SJSA1 (cell line): ENCODE measurements around the gene RNF213. TPM values are rescaled to one million over a fixed set of nuclear protein-coding genes. Genes with fewer than 3 reads are reported as not detected.

ENCODE experiments used
- DNase-seq, 2 experiments: peaks; one replicate each; pipeline ENCODE4 v3.0.0-alpha.2; 2015 to 2020; ENCODE audit warnings: low spot score in 2 of 2, low read depth in 1 of 2
- H3K27ac ChIP-seq: fragments of 250-450 bp; sonication (Bioruptor Pico); 2 replicates; pipeline ENCODE4 v1.5.1; 2020; ENCODE audit warnings: mild to moderate bottlenecking, moderate library complexity
- H3K27me3 ChIP-seq: fragments of 250-450 bp; sonication (Bioruptor Pico); replicated peaks from 2 replicates; pipeline ENCODE4 v1.5.1; 2020; ENCODE audit warnings: mild to moderate bottlenecking, moderate library complexity
- H3K36me3 ChIP-seq: fragments of 250-450 bp; sonication (Bioruptor Pico); 2 replicates; pipeline ENCODE4 v1.5.1; 2020; ENCODE audit warnings: mild to moderate bottlenecking
- H3K4me1 ChIP-seq: fragments of 250-450 bp; sonication (Bioruptor Pico); replicated peaks from 2 replicates; pipeline ENCODE4 v1.6.1; 2021; ENCODE audit warnings: mild to moderate bottlenecking
- H3K4me3 ChIP-seq: fragments of 250-450 bp; sonication (Bioruptor Pico); 2 replicates; pipeline ENCODE4 v1.5.1; 2020; ENCODE audit warnings: mild to moderate bottlenecking
- H3K9me3 ChIP-seq: fragments of 250-450 bp; sonication (Bioruptor Pico); replicated peaks from 2 replicates; pipeline ENCODE4 v1.5.1; 2020; ENCODE audit warnings: mild to moderate bottlenecking
- total RNA-seq: library from RNA; depleted of rRNA; stranded (reverse); fragments of >200 nt; shearing (Covaris generic); gene quantifications from 2 replicates; pipeline ENCODE4 v1.2.3, GENCODE V29; 2014

The RNF213 gene
- total RNA-seq, 1 experiment from 2014 or later, result 49.8 TPM

DNA sequence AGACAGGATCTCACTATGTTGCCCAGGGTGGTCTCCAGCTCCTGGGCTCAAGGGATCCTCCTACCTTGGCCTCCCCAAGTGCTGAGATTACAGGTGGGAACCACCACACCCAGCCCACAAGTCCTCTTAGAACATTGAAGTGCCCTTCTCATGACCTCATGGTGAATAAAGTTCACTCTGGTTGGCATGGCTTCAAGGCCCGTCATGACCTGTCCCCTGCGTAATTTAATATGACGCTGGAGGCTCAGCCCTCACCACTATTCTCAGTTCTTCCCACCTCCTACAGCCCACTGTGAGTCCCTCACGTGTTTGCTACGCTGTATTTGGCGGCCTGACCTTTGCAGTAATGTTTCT lies 156.3 kb downstream of the RNF213 start:
- peaks cover 52% of the 10 kb centered on the region for H3K36me3 ChIP-seq
- no peak overlapping the region for H3K27ac ChIP-seq
- H3K9me3 ChIP-seq, result no peaks in the 10 kb centered on the region
- no peak overlapping the region for H3K4me3 ChIP-seq
- DNase-seq, result no peak
- H3K27me3 ChIP-seq, result 0 out of 2 replicates have a peak, but pooled peaks cover 9% of the 10 kb centered on the region
- H3K4me1 ChIP-seq, result peaks cover 23% of the 10 kb centered on the region

- Histone ChIP-seq H3K27ac (no peak overlapping the region), H3K4me3 (no peak overlapping the region), H3K4me1 (peaks cover 23% of the 10 kb centered on the region), H3K9me3 (no peaks in the 10 kb centered on the region), H3K36me3 (peaks cover 53% of the 10 kb centered on the region), H3K27me3 (0 out of 2 replicates have a peak, but pooled peaks cover 6% of the 10 kb centered on the region)
- DNase-seq, result no peak
Measured at GRCh38 chr17:80418589-80418988, 157.9 kb downstream of the RNF213 start.

- no peak overlapping the region for H3K27ac ChIP-seq
- no peaks in the 10 kb centered on the region for H3K27me3 ChIP-seq
- no peaks in the 10 kb centered on the region for H3K9me3 ChIP-seq
- H3K4me3 ChIP-seq, result no peak overlapping the region
- DNase-seq, result no peak
- peaks cover 19% of the 10 kb centered on the region for H3K4me1 ChIP-seq
- H3K36me3 ChIP-seq, result peaks cover 53% of the 10 kb centered on the region
Measured at GRCh38 chr17:80419255-80419654, 158.6 kb downstream of the RNF213 start.

- no peaks in the 10 kb centered on the region for H3K9me3 ChIP-seq
- DNase-seq, result no peak
- peaks cover 5% of the 10 kb centered on the region; the same call in 1 of the 2 replicates for H3K4me1 ChIP-seq
- H3K36me3 ChIP-seq, result peaks cover 40% of the 10 kb centered on the region
- no peaks in the 10 kb centered on the region for H3K27me3 ChIP-seq
- no peak overlapping the region for H3K4me3 ChIP-seq
- no peak overlapping the region for H3K27ac ChIP-seq
Measured at GRCh38 chr17:80421381-80422090, 160.9 kb downstream of the RNF213 start.

DNA sequence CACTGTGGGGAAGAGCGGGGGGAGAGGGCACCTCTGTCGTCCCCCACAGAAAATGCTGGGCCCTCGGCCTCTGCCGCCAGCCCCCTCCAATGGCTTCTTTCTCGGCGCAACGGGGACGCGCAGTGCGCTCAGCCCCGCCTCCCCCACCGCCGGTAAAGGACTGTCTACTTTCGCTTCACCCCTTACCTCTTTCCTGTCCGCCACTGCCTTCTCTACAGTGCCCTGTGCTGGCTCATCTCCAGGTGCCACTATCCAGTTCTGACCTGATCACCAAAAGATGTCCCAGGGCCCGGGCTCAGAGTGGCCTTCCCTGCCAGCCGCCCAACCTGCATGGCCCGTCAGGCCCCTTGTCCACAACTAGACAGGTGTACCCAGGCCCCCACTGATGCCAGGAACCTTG lies 161.6 kb downstream of the RNF213 start:
- no peak overlapping the region for H3K27ac ChIP-seq
- no peaks in the 10 kb centered on the region for H3K27me3 ChIP-seq
- H3K4me1 ChIP-seq, result peaks cover 5% of the 10 kb centered on the region; the same call in 1 of the 2 replicates
- no peak overlapping the region for H3K4me3 ChIP-seq
- no peak for DNase-seq
- no peaks in the 10 kb centered on the region for H3K9me3 ChIP-seq
- H3K36me3 ChIP-seq, result peaks cover 35% of the 10 kb centered on the region

DNA sequence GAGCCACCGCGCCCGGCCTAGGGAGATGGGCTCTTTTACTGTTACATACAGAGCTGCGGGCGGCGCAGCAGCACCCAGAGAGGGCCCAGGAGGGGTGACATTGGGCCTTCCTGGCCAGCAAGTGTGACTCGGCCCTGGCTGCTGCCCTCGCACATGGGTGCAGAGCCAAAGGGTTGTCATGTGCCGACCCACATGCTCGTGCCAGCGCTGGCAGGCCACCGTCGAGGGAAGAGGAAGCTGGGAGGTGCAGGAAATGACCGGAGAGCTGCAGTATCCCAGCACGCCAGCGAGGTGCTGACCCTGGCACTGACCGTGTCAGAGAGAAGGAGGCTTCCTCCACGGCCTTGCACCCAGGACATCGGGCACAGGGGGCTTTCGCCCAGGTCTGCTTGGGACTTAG lies 162.3 kb downstream of the RNF213 start:
- Histone ChIP-seq H3K4me3 (no peak overlapping the region), H3K27ac (no peak overlapping the region), H3K9me3 (no peaks in the 10 kb centered on the region), H3K27me3 (no peaks in the 10 kb centered on the region), H3K4me1 (no peaks in the 10 kb centered on the region; the same call in 1 of the 2 replicates), H3K36me3 (peaks cover 28% of the 10 kb centered on the region)
- no peak for DNase-seq

DNA sequence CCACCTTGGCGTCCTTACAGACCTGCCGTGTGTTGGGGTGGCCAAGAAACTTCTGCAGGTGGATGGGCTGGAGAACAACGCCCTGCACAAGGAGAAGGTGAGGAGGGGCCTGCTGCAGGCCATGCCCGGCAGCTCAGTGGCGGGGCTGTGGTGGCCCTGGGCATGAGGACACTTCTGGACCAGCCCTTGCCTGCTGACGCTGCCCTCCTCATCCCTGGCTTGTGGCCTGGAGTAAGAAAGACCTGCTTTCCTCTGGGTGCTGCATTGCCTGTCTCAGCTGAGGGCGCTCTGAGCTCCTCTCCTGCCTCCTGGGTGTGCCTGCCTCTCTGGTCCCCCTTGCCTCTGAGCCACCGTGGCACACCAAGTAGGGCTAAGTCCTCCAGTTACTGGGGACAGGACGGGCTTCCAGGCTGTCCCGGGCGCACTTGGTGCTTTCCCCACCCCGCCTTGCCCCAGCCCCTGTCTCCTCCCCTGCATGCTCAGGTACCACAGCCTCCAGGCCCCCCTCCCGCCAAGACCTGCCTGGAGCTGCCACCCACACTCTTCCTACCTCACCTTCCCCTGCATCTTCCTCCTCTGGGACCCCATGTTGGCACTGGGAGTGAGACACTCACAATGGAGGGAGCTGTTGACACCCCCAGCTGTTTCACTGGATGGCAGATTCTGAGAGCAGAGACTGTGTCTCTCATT lies 163.0 kb downstream of the RNF213 start:
- H3K27me3 ChIP-seq, result no peaks in the 10 kb centered on the region
- no peak for DNase-seq

DNA sequence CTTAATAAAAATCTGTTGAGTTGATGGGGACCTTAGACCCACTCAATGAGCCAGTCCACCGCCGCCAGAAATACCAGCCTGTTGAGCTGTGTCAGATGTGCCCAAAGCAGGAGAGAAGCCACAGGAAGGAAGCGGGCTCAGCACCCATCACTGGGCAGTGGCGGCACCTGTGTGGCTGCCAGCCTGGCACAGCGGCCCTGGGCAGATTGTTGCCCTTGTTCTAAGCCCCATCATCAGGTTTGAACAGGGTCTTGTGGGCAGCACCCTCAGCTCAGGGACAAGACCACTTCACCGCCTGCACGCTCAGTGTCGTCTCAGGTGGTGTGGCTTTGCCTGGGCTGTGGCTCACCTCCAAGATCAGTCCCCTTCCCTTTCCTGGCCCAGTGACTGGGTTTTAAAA lies 163.6 kb downstream of the RNF213 start:
- DNase-seq, result no peak

More for the DNA sequence above, 163.0 kb downstream of the RNF213 start:
- Histone ChIP-seq H3K36me3 (peaks cover 23% of the 10 kb centered on the region), H3K27ac (no peak overlapping the region), H3K4me1 (no peaks in the 10 kb centered on the region; the same call in 1 of the 2 replicates), H3K4me3 (no peak overlapping the region), H3K9me3 (no peaks in the 10 kb centered on the region)

GRCh38 chr17:80424878-80425765 lies 164.5 kb downstream of the RNF213 start:
- H3K4me3 ChIP-seq, result no peak overlapping the region
- no peak for DNase-seq

More for the DNA sequence above, 163.6 kb downstream of the RNF213 start:
- H3K27ac ChIP-seq, result no peak overlapping the region
- H3K9me3 ChIP-seq, result no peaks in the 10 kb centered on the region
- H3K27me3 ChIP-seq, result no peaks in the 10 kb centered on the region
- H3K4me3 ChIP-seq, result no peak overlapping the region
- peaks cover 22% of the 10 kb centered on the region for H3K36me3 ChIP-seq
- no peaks in the 10 kb centered on the region; the same call in 1 of the 2 replicates for H3K4me1 ChIP-seq

GRCh38 chr17:80425835-80426426 lies 165.3 kb downstream of the RNF213 start:
- Histone ChIP-seq H3K4me1 (no peaks in the 10 kb centered on the region; the same call in 1 of the 2 replicates), H3K4me3 (no peak overlapping the region)
- DNase-seq, result no peak

More at GRCh38 chr17:80424878-80425765, 164.5 kb downstream of the RNF213 start:
- H3K4me1 ChIP-seq, result no peaks in the 10 kb centered on the region; the same call in 1 of the 2 replicates
- H3K27me3 ChIP-seq, result no peaks in the 10 kb centered on the region
- no peaks in the 10 kb centered on the region for H3K9me3 ChIP-seq
- peaks cover 13% of the 10 kb centered on the region for H3K36me3 ChIP-seq
- H3K27ac ChIP-seq, result no peak overlapping the region

GRCh38 chr17:80426671-80427326 lies 166.1 kb downstream of the RNF213 start:
- Histone ChIP-seq H3K4me1 (no peaks in the 10 kb centered on the region; the same call in 1 of the 2 replicates), H3K4me3 (no peak overlapping the region), H3K36me3 (peaks cover 2% of the 10 kb centered on the region; the same call in 1 of the 2 replicates), H3K9me3 (no peaks in the 10 kb centered on the region), H3K27ac (no peak overlapping the region), H3K27me3 (no peaks in the 10 kb centered on the region)
- DNase-seq, result peak; percentile 70 to 85

More at GRCh38 chr17:80425835-80426426, 165.3 kb downstream of the RNF213 start:
- H3K27ac ChIP-seq, result no peak overlapping the region
- peaks cover 5% of the 10 kb centered on the region for H3K36me3 ChIP-seq
- no peaks in the 10 kb centered on the region for H3K9me3 ChIP-seq
- H3K27me3 ChIP-seq, result no peaks in the 10 kb centered on the region

GRCh38 chr17:80427366-80428282 lies 167.0 kb downstream of the RNF213 start:
- no peaks in the 10 kb centered on the region for H3K9me3 ChIP-seq
- no peaks in the 10 kb centered on the region for H3K27me3 ChIP-seq
- no peak for DNase-seq
- H3K4me3 ChIP-seq, result no peak overlapping the region
- no peak overlapping the region for H3K27ac ChIP-seq
- H3K36me3 ChIP-seq, result no peaks in the 10 kb centered on the region
- H3K4me1 ChIP-seq, result no peaks in the 10 kb centered on the region; the same call in 1 of the 2 replicates
